8988T (cell line): Measurements from ENCODE around the gene CALCA.

Source experiments
- DNase-seq: peaks from one replicate; pipeline ENCODE4 v3.0.0; 2011

CALCA gene

GRCh38 chr11:14938936-14939335 lies 33.2 kb downstream of the CALCA start:
- no peak for DNase-seq

GRCh38 chr11:14934641-14935351 lies 37.4 kb downstream of the CALCA start:
- no peak for DNase-seq

GRCh38 chr11:14932447-14932846 lies 39.7 kb downstream of the CALCA start:
- no peak for DNase-seq

GRCh38 chr11:14930369-14930768 lies 41.8 kb downstream of the CALCA start:
- DNase-seq, result no peak

- no peak for DNase-seq
Observed at GRCh38 chr11:14927146-14927545, 45.0 kb downstream of the CALCA start.

GRCh38 chr11:14924318-14924717 lies 47.8 kb downstream of the CALCA start:
- no peak for DNase-seq
